Measurements from ENCODE around the gene ATE1. TPM values are rescaled to one million over a fixed set of nuclear protein-coding genes. Genes with fewer than 3 reads are reported as not detected.

The ATE1 gene
- total and polyA plus RNA-seq, 2 experiments from 2014 or later = 17.4 to 24.5 TPM

- H3K4me3 Mint-ChIP-seq = no peak overlapping the region
- H3K4me1 Mint-ChIP-seq = peaks cover 16% of the 10 kb centered on the region; the same call in 2 of the 3 replicates
- ATAC-seq (no peak), DNase-seq (ENCODE audit: low spot score) (no peak)
- no peaks in the 10 kb centered on the region for H3K36me3 ChIP-seq (ENCODE audit: insufficient read depth)
- H3K9me3 Mint-ChIP-seq = peaks cover 9% of the 10 kb centered on the region; the same call in 1 of the 3 replicates
- no peaks in the 10 kb centered on the region for H3K79me2 ChIP-seq (replicated peaks; ENCODE audit: insufficient read depth)
- peaks cover 7% of the 10 kb centered on the region for H3K4me1 ChIP-seq (ENCODE audit: insufficient read depth)
- no peaks in the 10 kb centered on the region for H3F3A ChIP-seq (replicated peaks; ENCODE audit: low read depth)
- H3K27ac Mint-ChIP-seq = no peak overlapping the region
- H2AFZ ChIP-seq = 0 out of 2 replicates have a peak overlapping the region, but pooled peaks have one; percentile 52
- H4K20me1 ChIP-seq (replicated peaks; ENCODE audit: insufficient read depth) = no peaks in the 10 kb centered on the region
- peaks cover 3% of the 10 kb centered on the region; the same call in 1 of the 3 replicates for H3K36me3 Mint-ChIP-seq (ENCODE audit: low read depth)
- H3K27me3 Mint-ChIP-seq (ENCODE audit: insufficient read depth, low read depth, poor library complexity) = no peaks in the 10 kb centered on the region
- H3K4me2 ChIP-seq = no peak overlapping the region
- H3K27me3 ChIP-seq (ENCODE audit: insufficient read depth) = no peaks in the 10 kb centered on the region
- no peak overlapping the region for H3K27ac ChIP-seq (ENCODE audit: low read depth)
- H3K9me2 ChIP-seq (ENCODE audit: insufficient read depth) = 0 out of 2 replicates have a peak, but pooled peaks cover 6% of the 10 kb centered on the region
- no peak for TF ChIP-seq CREB1 (CRISPR knock-in tag; IDR thresholded peaks at IDR 0.05; ENCODE audit: low read depth)
- no peak for TF ChIP-seq REST (IDR thresholded peaks at IDR 0.05; ENCODE audit: unreplicated experiment)
- TF ChIP-seq ZNF114 (CRISPR knock-in tag; IDR thresholded peaks at IDR 0.05) = no peak
- no peak for TF ChIP-seq EZH2 (IDR thresholded peaks at IDR 0.05; ENCODE audit: low read depth, unreplicated experiment)
- no peak for TF ChIP-seq CTCF (conservative IDR thresholded peaks at IDR 0.05; ENCODE audit: low read depth in 2 of 2)
- TF ChIP-seq POLR2AphosphoS5 (IDR thresholded peaks at IDR 0.05; ENCODE audit: low read depth) = no peak
- no peak for TF ChIP-seq STAT1 (IDR thresholded peaks at IDR 0.05; ENCODE audit: unreplicated experiment)
- TF ChIP-seq JUNB (IDR thresholded peaks at IDR 0.05; ENCODE audit: unreplicated experiment) = no peak
- no peak for TF ChIP-seq ZNF462 (CRISPR knock-in tag; IDR thresholded peaks at IDR 0.05)
- no peak overlapping the region for H3K4me3 ChIP-seq
These were observed 231.9 kb downstream of the ATE1 start for GRCh38 chr10:121695731-121696464.

Data from GM23338 (cell line).